HG02759 (cell line): ENCODE results near the gene NTMT2.
"Not testable (repeated sequence)": the region's sequence is repeated elsewhere in the genome, so short reads cannot be mapped to it uniquely, and the experiment has no call there.

ENCODE experiments used
- ATAC-seq: cut with Tn5 transposase; IDR thresholded peaks from one replicate; pipeline ENCODE4 v1.9.1; 2021; ENCODE audit warnings: mild to moderate bottlenecking, moderate library complexity; ENCODE audit not compliant: unreplicated experiment

NTMT2 gene

DNA sequence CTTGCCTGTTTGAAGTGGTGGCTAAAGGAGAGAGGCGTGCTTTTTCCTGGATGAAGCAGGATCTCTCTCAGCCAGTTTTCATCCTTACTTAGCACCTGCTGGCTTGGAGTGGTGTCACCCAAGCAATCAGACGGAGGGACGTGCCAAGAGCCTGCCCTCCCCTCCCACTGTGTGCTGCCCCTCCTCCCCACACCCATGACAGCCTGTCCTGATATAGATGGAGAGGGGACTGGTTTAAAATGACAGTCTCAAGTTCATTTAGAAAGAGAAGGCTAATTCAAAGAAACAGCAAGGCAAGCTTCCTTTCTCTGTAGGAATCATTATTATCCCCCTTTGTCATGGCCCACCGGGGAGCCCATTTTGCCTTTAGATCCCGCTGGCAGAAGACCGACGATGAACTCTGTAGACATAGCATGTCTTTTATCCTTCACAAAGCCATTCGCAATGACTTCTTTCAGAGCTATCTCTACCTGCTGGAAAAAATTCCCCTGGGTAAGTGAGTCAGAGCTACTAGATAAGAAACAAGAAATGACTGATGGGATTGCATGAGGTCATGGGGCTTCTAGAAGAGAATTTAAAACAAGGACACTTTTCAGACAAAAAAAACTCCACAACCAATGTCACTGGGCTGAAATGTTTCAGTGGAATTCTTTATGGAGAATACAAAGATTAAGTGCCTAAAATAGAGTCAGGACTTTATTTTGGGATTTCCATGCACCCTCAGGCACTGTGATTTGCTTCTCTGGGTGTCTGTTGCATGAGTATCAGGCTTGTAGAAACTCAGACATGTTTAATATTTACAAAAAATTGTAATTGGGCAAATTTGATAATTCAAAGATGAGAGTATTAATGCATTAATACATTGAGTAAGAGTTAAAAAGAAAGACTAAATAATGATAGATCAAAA lies at the start of gene NTMT2:
TSS of gene NTMT2 (plus strand) at position 190 of the 907 bp plus-strand sequence. CDS start at position 339, 149 bp downstream.
- no peak for ATAC-seq

DNA sequence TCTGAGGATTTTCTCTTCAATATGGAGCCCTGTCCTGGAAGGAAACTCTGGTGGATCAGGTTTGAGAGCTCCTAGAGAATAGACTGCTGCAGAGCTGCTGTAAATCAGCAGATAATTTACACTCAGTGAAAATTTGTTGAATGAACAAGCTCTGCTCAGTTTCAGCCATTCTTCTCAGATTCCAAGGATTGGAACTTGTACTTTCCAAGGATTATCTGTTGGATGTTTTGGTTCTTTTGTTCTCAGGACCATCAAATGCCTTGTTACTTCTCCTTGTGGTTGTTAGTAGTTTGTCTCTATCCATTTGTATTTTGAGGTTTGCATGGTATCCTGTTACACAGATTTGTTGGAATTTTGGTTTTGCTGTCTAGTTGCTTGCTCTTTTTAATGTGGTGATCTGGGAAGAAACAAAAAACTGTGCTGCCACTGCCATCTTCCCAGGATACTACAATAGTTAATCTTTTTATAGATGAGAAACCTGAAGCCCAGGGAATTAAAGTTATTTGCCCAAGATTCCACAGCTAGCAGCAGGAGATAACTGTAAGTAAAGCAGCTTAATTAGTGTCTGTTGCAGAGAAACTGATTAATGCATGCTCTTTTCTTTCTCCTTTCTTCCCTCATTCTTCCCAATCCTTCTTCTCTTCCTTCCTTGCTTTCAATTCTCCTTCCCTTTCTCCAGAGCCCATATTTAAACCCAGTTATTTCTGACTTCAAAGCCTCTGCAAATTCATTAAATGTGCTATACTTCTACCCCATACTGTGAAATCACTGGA lies 49.6 kb upstream of the NTMT2 start:
- no peak for ATAC-seq

DNA sequence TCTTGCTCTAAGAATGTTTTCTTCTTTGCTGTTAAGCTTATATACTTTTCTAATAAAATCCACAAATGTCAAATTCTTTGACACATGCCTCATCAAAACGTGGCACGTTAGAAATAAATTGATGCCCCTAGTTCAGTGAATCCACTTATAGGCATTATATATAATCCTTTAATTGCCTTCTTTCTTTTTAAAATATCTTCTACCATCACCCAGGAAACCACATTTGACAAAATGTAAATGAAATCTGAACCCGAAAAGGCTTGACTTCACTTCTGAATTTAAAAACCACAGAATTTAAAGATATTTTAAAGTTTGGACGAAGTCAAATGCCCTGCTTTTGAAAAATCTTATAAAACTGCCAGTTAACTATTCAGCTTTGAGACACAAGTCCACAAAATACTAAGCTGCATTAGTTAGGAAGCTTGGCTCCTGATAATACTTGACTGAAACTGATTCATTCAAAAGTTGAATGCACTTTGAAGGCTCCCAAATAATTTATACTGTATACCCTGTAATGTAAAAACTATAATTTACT lies 48.9 kb upstream of the NTMT2 start:
- no peak for ATAC-seq

DNA sequence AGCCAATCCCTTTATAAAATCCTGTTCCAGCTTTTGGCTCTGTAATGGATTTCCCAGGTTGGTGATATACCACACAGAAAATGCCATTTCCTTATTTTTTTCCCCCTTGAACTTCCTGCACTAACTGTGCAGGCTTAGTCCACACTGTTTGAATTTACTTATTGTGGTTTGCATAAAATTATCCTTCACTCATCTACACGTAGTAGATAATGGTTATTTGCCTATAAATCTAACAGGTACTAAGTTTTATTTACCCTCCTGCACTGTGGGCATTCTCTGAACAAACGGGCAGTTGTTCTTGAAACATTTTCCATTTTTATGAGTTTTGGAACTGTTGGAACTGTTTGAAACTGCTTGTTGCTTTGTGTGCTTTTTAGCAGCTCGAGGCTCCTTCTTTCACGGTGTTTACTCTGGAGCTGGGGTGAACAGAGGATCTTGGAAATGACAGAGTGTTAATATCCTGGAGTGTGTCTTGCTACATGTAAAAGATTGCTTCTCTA lies 48.3 kb upstream of the NTMT2 start:
- no peak for ATAC-seq

DNA sequence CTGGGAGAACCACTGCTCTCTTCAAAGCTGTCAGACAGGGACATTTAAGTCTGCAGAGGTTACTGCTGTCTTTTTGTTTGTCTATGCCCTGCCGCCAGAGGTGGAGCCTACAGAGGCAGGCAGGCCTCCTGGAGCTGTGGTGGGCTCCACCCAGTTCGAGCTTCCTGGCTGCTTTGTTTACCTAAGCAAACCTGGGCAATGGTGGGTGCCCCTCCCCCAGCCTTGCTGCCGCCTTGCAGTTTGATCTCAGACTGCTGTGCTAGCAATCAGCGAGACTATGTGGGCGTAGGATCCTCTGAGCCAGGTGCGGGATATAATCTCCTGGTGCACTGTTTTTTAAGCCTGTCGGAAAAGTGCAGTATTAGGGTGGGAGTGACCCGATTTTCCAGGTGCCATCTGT lies 32.6 kb upstream of the NTMT2 start:
- not testable (repeated sequence) for ATAC-seq

DNA sequence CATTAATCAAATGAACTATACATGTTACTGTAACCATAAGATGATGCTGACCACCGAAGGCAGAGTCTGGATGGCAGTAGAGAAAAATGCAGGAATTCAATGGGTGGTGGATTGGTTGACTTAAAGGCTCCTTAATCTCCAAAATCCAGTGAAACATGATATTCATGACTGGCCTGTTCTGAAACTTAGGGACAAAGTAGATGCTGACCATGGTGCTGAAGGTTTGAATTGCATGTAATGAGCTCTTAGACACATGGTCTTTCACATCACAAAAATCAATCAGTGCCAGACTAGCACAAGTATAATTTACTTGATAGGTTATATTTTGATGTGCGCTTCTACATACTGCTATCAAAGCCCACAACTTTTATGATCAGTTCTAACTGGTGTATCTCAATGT lies 30.9 kb upstream of the NTMT2 start:
- no peak for ATAC-seq

DNA sequence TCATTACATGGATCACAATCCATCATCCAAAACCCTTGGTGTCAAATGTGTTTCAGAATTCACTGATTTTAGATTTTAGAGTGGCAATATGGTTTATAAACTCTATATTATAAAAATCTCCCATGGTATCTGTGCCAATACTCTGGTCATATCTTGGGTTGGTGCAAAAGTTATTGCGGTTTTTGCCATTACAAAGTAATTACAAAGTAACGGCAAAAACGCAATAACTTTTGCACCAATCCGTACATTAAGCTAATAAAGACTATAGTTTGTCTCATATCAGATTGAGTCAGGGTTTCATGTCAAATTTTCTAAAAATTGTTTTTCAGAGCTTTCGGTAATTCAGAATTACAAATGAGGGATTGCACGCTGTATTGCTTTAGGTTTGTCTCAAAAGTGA lies 23.4 kb upstream of the NTMT2 start:
- ATAC-seq: no peak

DNA sequence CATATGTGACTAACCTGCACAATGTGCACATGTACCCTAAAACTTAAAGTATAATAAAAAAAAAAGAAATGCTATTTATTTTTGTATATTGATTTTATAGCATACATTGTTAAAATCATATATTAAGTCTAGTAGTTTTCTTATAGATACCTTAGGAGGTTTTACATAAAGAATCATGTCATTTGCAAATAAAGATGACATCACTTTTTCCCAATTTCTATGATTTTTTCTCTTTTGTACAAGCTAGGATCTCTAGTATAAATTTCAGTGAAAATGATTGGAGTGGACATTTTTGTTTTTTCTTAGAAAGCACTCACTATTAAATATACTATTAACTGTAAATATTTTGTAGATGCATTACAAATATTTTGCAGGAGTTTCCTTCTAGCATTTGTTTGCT lies 20.5 kb upstream of the NTMT2 start:
- no peak for ATAC-seq

DNA sequence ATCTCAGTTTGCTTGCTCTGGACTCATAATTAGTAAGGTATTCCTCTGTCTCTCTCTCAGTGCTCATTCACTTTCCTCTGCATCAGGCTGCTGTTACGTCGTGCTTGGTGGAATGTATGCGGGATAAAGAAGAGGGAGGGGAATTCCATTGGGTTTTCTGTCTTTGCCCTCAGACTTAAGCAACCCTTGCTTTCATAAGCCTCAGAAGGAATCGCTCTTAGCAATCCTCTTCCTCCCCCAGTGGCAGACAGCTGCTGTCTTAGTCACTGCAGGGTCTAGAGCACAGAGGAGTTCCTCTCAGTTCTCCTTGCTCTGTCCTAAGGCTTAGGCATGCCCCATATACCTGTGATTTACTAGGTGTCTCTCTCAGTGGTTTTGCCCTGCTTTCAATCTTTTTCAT lies 19.1 kb upstream of the NTMT2 start:
- peak; percentile 99 for ATAC-seq

DNA sequence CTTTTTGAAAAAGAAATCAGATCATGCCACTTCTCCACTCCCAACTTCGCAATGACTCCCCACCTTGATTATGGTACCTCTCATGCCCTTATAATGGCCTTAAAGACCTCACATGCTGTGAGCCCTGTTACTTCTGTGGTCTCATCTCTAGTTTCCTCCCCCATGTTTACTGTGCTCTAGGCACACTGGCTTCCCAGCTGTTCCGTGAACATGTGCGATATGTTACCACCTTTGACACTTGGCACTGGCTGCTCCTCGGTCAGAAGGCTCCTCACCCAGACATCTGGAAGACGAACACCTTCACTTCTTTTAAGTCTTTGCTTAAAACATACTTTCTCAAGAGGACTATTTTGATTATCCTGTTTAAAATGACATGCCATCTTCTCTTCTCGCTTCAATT lies 14.3 kb upstream of the NTMT2 start:
- no peak for ATAC-seq

DNA sequence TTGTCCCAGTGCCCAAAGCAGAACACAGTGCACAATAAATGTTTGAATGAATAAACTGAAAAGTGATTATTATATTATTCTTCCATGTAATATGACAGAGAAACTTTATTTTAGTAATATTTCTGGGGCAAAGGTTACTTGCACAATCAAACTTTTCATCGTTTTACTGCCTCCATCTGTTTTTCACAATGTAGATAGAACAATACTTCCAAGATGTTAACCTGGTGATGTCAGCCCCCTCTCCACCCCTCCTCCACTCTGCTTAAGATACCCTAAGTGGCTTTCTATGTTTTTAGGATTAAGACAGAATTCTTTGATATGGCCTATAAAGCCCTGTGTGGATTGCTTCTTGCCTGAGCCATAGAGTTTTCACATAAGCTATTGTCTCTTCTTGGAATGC lies 13.8 kb upstream of the NTMT2 start:
- no peak for ATAC-seq

DNA sequence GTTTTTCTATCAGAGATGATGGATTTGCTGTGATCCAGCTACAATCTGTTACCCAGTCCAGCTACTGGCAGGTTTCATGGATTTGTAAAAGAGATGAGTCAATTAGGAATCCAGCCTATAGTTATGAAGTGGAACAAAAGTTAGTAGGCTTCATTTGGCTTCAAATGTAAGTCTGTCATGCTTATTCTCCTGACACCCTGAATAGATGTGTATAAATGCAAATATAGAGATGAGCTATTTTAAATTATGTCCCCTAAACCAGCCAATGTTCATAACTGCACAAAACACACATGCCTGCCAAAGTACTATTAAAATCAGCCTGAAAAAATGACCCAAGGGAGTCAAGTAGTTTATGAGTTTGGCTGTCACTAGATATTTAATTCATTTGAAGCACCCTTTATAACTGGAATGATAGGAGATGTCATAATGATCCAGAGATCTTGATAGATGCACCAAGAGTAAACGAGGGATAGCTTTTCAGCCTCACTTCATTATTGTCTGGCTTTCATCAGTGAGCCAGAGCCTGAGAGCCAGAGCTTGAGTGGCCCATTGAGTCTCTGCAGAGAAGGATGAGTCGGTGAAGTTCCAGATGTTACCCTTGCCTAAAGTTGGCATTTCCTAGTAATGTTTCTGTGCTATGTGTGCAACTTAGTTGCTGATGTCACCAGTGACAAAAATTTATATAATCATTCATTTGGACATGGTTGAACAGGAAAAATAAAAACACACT lies 11.8 kb upstream of the NTMT2 start:
- ATAC-seq: no peak

DNA sequence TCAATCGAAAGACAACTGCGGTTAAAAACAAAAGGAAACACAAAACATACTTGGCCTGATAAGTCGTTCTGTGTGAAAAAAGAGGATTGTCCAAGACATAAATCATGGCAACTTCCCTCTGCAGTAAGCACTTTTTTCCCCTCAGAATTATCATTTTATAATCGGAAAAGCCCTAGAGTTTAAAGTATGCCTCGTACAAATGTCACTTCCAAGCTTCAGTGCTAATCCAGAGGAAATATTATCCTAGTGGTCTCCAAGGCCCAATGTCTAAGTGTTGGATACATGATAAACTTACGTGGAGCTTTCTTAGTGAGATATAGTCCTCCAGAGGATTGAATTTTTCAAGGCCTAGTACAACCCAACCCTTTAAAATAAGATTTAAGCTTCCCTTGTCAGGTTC lies 11.2 kb upstream of the NTMT2 start:
- ATAC-seq: no peak

DNA sequence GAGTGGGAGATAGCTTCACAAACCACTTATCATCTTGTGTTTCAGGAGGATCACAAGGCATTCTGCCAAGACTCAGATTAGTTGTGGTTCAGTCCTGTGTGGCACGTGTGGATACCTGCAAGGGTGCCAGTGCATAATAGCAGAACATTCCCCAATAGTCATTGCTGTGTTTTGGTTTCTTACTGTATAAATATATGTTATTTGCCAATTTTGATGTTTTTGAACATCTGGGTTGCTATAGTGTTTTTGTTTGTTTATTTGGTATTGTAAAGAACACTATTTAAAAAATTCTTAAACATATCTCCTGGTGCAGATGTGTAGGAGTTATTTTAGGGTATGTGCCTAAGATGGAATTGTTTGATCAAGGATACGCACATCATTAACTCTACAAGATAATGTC lies 5.4 kb upstream of the NTMT2 start:
- ATAC-seq: no peak

DNA sequence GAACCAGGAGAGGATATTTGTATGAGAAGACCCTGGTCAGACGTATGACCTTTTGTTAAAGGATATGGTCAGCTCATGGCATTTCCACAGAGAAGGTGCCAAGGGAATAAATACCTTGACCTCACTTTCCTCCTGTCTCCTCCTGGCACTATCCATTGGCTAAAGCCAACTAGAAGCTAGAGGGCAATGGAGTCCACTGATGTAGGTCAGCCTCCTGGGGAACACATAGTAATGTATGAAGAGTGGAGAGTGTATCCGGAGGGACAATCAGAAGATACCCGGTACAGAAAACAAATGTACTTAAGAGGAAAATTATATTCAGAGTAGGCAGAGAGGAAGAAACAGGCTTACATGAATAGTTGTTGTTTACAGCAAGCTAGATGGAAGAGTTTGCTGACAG lies 698 bp upstream of the NTMT2 start:
- no peak for ATAC-seq

DNA sequence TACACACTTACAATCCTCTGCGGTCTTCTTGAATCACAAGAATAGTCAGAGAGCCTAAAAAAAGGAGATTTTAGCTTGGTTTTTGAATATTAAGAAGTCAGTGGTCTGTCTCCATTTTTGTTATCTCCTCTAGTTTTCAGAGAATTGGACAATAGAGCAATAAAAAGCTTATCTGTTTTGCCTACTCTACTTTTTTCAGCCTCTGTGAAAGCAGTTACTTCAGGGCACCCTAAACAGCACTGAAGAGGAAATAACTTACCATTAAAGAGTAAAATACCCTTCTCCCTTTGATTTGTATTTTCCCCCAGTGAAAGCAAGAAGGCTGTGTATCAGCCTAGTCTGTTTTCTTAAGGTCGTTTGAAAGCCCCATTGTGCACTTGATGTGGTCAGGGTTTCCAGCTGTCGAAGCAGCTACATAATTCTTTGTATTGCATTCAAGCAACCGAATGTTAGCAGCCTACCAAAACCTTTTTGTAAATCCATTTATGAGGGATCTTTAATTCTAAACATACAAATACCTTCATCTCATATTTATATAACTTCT lies 1.0 kb downstream of the NTMT2 start:
- no peak for ATAC-seq

DNA sequence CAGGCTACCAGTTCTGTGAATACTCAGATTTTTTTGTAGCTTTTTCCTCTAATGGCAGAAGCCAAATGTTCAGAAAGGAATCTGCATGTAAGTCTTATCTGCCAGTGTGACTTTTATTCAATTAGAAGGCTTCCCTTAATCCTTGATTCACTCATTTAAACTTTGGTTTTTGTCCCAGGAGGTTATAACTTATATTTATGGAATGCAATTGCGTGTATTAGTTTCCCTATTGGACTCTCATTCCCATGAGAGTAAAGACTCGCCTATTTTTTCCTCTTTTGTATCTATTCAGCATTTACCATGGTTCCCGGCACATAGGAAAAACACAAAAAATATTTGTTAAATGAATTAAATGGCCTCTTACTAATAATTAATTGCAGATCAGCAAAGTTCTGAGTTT lies 3.5 kb downstream of the NTMT2 start:
- no peak for ATAC-seq

DNA sequence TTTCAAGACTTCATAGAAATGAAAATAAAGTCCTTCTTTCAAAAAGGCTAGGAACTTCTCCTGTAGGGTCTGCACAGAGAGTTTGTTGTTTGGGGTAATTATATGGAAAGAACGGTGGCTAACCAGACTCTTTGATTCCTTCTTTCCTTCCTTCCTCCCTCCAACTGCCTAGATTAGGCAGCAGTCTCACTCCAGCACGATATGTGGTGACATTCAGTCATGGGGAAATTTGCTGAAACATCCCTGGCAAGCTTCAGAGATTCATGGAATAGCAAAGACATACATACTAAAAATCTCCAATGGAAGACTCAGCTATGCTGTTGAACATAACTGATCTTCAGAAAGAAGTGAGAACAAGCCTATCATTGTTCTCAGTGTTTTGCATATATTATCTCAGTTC lies 4.3 kb downstream of the NTMT2 start:
- ATAC-seq: no peak

DNA sequence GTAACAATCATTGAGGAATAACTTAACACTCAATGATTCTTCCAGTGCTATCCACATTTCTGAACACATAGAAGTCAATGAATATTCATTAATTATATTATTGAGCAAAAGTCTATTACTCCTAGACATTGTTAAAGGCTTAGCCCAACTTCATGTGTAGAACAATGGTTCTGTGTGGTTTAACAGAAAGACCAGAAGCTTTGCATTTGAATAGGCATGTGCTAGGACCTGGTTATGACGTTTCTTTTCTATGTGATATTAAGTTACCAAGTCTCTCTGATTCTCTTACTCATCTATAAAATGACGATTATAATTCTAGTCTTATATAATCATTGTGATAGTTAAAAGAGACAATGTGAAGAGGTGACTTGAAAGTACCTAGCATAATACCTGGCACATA lies 5.2 kb downstream of the NTMT2 start:
- no peak for ATAC-seq

DNA sequence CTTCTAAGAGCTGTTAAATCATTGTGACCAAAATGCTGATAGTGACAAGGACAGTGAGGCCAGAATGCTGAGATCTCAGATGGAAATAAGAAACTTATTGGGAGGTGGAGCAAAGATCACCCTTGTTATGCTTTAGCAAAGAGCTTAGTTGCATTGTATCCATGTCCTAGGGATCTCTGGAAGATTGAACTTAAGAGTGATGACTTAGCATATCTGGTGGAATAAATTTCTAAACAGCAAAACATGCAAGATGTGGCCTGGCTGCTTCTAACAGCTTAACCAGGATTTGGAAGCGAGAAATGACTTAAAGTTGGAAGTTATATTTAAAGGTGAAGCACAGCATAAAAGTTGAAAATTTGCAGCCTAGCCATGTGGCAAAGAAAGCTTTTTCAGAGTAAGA lies 7.7 kb downstream of the NTMT2 start:
- ATAC-seq: no peak

DNA sequence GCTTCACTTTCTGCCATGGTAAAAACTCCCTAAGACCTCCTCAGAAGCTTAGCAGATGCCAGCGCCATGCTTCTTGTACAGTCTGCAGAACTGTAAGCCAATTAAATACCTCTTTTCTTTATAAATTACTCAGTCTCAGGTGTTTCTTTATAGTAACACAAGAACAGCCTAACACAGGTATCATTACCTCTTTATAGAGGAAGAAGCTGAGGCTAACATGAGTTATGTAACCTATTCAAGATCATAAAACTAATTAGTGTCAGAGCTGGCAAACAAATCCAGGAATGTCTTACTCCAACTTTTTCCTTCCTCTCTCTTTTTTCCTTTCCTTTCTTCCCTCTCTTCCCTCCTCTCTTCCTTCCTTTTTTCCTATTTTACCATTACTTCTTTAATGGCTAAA lies 9.3 kb downstream of the NTMT2 start:
- no peak for ATAC-seq
